ENCODE results near the gene GNB5. TPM values are rescaled to one million over a fixed set of nuclear protein-coding genes. Genes with fewer than 3 reads are reported as not detected.

The GNB5 gene
- total RNA-seq, 3 donors from 2014 or later, result 9.0 to 12.8 (median 10.0) TPM

GRCh38 chr15:52133510-52134220 is 57.5 kb downstream of the GNB5 start:
- DNase-seq, result no peak
- Mint-ChIP-seq H3K4me1 (ENCODE audit: low read depth) (peaks cover 20% of the 10 kb centered on the region), H3K9me3 (no peaks in the 10 kb centered on the region), H3K4me3 (no peak overlapping the region), H3K36me3 (ENCODE audit: insufficient read depth) (peaks cover 17% of the 10 kb centered on the region), H3K27me3 (ENCODE audit: low read depth) (no peaks in the 10 kb centered on the region)
- no peak for ATAC-seq

DNA sequence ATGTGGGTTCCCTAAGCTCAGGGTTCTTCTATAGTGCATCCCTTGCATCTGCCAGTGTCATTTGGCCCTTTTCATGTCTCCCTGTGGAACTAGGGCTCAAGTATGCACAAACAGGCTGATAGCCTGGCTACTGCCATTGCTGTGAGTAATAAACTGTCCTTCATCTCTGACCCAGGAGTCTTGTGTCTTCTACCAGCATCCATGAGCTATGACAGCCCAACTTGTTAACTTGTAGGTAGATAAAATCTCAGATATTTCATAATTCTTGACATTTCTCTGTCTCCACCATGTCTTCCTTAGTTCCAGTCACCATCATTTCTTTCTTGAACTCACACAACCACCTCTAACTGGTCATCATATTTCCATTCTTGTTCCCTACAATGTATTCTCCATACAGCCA is 59.1 kb downstream of the GNB5 start:
- Mint-ChIP-seq H3K9me3 (no peaks in the 10 kb centered on the region), H3K4me1 (ENCODE audit: low read depth) (peaks cover 16% of the 10 kb centered on the region), H3K4me3 (no peak overlapping the region), H3K27me3 (ENCODE audit: low read depth) (no peaks in the 10 kb centered on the region), H3K36me3 (ENCODE audit: insufficient read depth) (peaks cover 19% of the 10 kb centered on the region)
- DNase-seq (no peak), ATAC-seq (no peak)

DNA sequence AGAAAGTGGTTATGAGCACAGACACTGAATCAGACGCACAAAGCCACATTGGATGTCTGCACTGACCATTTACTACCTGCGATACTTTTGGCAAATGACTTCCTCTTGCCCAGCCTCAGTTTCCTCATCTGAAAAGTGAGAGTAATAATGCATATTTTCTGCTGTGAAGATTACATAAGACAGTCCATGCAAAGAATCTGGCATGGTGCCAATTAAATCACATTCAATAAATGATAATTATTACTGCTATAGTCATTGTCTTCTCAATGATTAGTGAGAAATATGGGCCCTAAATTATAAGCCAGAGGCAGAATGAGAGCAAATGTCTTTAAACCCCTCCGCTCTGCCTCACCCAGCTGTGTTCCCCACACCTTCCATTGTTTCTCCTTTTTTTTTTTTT is 62.6 kb downstream of the GNB5 start:
- H3K27me3 Mint-ChIP-seq (ENCODE audit: low read depth), result no peaks in the 10 kb centered on the region
- H3K9me3 Mint-ChIP-seq, result no peaks in the 10 kb centered on the region
- peaks cover 16% of the 10 kb centered on the region for H3K36me3 Mint-ChIP-seq (ENCODE audit: insufficient read depth)
- H3K4me3 Mint-ChIP-seq, result no peak overlapping the region
- DNase-seq (no peak), ATAC-seq (no peak)
- H3K4me1 Mint-ChIP-seq (ENCODE audit: low read depth), result no peaks in the 10 kb centered on the region

DNA sequence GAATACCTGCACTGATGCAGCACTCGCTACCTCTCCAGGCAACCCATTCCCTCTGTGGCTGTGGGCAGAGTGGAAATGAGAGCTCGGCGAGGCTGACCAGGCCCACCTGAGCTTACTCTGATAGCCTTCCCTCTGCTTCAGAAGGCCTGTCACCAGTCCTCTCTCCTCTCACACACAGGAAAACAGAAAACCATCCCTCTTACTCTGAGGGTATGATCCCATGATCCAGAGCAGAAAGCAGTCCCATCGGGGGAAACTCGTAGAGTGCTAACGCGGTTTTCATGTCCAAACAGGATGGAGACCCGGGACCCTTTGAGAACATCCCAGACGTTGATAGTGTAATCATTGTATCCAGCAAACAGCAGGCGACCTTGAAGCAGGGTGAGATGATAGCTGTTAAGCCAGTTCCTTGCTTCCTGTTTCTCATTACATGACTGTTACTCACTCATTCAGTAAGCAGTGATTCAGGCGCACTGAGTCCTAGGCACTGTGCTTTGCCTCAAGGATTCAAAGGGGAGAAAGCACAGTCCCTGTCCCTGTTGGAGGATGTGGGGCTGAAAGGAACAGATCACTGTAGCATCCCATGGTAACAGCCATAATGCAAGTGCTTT is 66.8 kb downstream of the GNB5 start:
- DNase-seq, result no peak
- H3K4me1 Mint-ChIP-seq (ENCODE audit: low read depth), result no peaks in the 10 kb centered on the region

DNA sequence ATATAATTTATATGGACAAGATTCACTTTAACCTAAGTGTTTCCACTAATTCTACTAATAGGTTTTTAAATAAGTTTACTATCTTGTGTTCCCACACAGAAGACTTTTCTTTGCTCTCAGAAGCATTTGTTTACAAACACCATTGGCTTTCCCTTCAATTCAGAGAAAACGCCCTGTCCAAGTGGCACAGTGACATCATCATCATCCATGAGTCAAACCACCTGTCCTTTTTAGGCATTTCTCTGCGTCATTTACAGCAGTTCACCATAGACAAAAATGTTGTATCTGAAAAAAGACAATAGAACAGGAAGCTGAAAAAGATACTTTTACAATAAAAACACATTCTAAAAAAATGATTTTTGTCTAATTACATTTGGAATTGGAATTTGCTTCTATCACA is 69.3 kb downstream of the GNB5 start:
- Mint-ChIP-seq H3K9me3 (no peaks in the 10 kb centered on the region), H3K27me3 (ENCODE audit: low read depth) (no peaks in the 10 kb centered on the region), H3K4me1 (ENCODE audit: low read depth) (no peaks in the 10 kb centered on the region), H3K4me3 (no peak overlapping the region), H3K36me3 (ENCODE audit: insufficient read depth) (peaks cover 12% of the 10 kb centered on the region)
- DNase-seq (no peak), ATAC-seq (no peak)

More for the DNA sequence above, 66.8 kb downstream of the GNB5 start:
- H3K4me3 Mint-ChIP-seq, result no peak overlapping the region
- peak in 1 of 2 donors; percentile 14 for ATAC-seq
- no peaks in the 10 kb centered on the region for H3K9me3 Mint-ChIP-seq
- peaks cover 14% of the 10 kb centered on the region for H3K36me3 Mint-ChIP-seq (ENCODE audit: insufficient read depth)
- H3K27me3 Mint-ChIP-seq (ENCODE audit: low read depth), result no peaks in the 10 kb centered on the region

GRCh38 chr15:52121006-52121405 is 70.2 kb downstream of the GNB5 start:
- H3K4me3 Mint-ChIP-seq, result no peak overlapping the region
- H3K4me1 Mint-ChIP-seq (ENCODE audit: low read depth), result peaks cover 5% of the 10 kb centered on the region
- no peaks in the 10 kb centered on the region for H3K27me3 Mint-ChIP-seq (ENCODE audit: low read depth)
- H3K36me3 Mint-ChIP-seq (ENCODE audit: insufficient read depth), result peaks cover 12% of the 10 kb centered on the region
- ATAC-seq, result no peak
- no peaks in the 10 kb centered on the region for H3K9me3 Mint-ChIP-seq
- DNase-seq, result no peak

- no peaks in the 10 kb centered on the region for H3K27me3 Mint-ChIP-seq (ENCODE audit: low read depth)
- no peaks in the 10 kb centered on the region for H3K9me3 Mint-ChIP-seq
- DNase-seq (no peak), ATAC-seq (no peak)
- H3K36me3 Mint-ChIP-seq (ENCODE audit: insufficient read depth), result peaks cover 12% of the 10 kb centered on the region
- no peak overlapping the region for H3K4me3 Mint-ChIP-seq
- H3K4me1 Mint-ChIP-seq (ENCODE audit: low read depth), result peaks cover 10% of the 10 kb centered on the region
These were observed 70.7 kb downstream of the GNB5 start for GRCh38 chr15:52120488-52120887.

DNA sequence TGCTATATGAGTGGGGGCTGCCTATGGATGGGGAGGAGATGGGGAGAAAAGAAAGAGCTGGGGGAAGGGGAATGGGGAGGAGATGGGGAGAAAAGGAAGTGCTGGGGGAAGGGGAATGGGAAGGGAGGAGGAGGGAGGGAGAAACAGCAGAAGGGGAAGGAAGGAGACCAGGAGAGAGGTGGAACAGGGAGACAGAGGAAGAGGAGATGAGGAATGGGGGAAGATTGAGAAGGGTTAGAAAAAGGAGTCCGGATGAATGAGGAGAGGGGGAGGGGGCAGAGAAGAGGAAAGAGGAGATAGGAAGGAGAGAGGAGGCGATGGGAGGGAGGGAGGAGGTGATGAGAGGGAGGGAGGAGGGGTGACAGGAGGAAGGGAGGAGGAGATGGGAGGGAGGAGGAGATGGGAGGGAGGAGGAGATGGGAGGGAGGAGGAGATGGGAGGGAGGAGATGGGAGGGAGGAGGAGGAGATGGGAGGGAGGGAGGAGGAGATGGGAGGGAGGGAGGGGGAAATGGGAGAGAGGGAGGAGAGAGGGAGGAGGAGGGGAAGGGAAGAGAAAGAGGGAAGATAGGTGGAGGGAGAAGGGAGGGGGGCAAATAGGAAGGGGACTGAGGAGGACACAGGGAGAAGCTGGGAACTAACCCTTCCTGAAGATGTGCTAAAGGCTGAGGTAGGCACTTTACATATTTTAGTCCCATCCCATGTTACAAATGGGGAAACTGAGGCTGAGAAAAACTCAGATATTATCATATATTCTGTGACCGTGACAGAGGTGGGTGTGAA is 72.0 kb downstream of the GNB5 start:
- ATAC-seq, result no peak
- Mint-ChIP-seq H3K4me3 (no peak overlapping the region), H3K36me3 (ENCODE audit: insufficient read depth) (peaks cover 7% of the 10 kb centered on the region)

DNA sequence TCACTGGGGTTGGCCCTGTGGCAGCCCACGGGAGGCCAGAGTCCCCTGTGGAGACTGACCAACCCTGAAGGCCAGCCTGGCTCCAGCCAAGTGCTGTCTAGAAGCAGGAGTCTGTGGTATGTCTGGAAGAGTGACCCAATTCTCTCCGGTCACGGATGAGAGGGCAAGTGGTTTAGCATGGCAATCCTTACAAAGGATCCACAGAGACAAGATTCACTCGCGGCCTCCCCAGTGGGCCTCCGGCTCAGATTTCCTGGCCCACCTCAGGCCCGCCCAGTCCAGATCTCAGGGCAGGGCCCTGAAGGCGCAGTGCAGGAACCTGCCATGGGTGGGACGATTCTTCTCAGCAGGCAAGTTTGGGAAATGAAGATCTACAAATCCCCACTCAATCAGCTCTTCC is 73.6 kb downstream of the GNB5 start:
- peaks cover 6% of the 10 kb centered on the region for H3K27me3 Mint-ChIP-seq (ENCODE audit: low read depth)
- H3K4me1 Mint-ChIP-seq (ENCODE audit: low read depth), result peaks cover 10% of the 10 kb centered on the region
- no peaks in the 10 kb centered on the region for H3K9me3 Mint-ChIP-seq
- no peak for DNase-seq
- peaks cover 4% of the 10 kb centered on the region for H3K36me3 Mint-ChIP-seq (ENCODE audit: insufficient read depth)
- no peak overlapping the region for H3K4me3 Mint-ChIP-seq
- no peak for ATAC-seq

More for the DNA sequence above, 72.0 kb downstream of the GNB5 start:
- Mint-ChIP-seq H3K9me3 (no peaks in the 10 kb centered on the region), H3K4me1 (ENCODE audit: low read depth) (peaks cover 10% of the 10 kb centered on the region), H3K27me3 (ENCODE audit: low read depth) (no peaks in the 10 kb centered on the region)
- no peak for DNase-seq

DNA sequence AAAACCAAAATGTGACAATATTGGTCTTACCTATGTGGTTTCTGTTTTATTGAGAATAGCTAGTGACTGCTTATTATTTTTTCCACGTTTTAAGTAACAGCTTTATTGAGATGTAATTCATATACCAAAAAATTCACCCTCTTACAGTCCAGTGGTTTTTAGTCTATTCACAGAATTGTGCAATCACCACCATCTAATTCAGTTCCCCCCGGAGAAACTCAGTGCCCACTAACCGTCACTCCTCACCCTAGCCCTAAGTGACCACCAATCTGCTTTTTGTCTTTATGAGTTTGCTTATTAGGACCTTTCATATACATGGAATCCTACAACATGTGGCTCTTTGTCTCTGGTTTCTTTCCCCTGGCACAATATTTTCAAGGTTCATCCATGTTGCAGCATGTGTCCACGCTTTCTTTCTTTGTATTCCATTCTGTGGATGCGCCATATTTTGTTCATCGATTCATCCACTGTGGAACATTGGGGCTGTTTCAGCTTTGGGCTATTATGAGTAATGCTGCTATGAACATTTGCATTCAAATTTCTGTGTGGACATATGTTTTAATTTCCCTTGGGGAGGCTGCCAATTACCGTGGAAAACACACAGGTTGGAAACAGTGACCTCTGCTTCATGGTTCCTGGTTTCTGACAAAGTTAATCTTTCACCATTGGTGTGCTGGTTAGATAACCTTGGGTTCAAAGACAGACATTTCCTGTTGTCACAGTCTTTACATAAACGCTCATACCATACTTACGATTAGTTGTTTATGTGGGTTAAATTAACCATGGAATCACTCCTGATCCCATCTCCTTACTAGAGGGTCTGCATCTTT is 75.4 kb downstream of the GNB5 start:
- Mint-ChIP-seq H3K9me3 (no peaks in the 10 kb centered on the region), H3K27me3 (ENCODE audit: low read depth) (peaks cover 11% of the 10 kb centered on the region), H3K36me3 (ENCODE audit: insufficient read depth) (no peaks in the 10 kb centered on the region), H3K4me3 (no peak overlapping the region), H3K4me1 (ENCODE audit: low read depth) (peaks cover 12% of the 10 kb centered on the region)
- no peak for ATAC-seq
- no peak for DNase-seq

DNA sequence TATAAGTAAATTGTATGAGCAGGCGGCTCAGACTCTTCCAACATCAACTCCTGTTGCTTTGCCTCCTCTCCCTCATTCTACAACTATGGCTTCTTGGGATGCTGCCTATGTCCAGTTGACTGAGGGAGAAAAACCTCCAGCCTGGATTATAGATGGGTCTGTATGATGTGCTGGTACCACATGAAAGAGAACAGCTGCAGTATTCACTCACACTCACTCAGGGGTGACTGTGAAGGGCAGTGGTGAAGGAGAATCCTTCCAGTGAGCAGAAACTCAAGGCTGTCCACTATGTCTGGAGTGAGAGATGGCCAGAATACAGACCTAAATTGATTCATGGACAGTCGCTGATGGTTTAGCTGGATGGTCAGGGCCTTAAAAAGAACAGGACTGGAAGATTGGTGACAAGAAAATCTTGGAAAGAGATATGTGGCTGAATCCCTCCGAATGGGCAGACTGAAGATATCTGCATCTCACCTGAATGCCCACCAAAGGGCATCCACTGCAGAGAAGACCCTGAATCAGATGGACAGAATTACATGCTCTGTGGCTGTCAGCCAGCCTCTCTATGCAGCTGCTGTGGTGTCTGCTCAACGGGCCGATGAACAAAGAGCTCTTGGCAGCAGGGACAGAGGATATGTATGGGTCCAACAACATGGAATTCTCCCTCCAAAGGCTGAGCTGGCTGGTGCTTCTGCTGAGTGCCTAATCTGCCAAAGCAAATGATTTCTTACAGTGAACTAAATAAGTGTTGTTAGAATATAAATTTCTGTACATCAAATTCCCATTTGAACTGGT is 76.7 kb downstream of the GNB5 start:
- ATAC-seq (no peak), DNase-seq (no peak)
- no peak overlapping the region for H3K4me3 Mint-ChIP-seq
- peaks cover 13% of the 10 kb centered on the region for H3K27me3 Mint-ChIP-seq (ENCODE audit: low read depth)
- peaks cover 12% of the 10 kb centered on the region for H3K4me1 Mint-ChIP-seq (ENCODE audit: low read depth)
- no peaks in the 10 kb centered on the region for H3K9me3 Mint-ChIP-seq
- H3K36me3 Mint-ChIP-seq (ENCODE audit: insufficient read depth), result no peaks in the 10 kb centered on the region

- no peak overlapping the region for H3K4me3 Mint-ChIP-seq
These were observed 77.5 kb downstream of the GNB5 start for GRCh38 chr15:52113708-52114107.

GRCh38 chr15:52113235-52113634 is 78.0 kb downstream of the GNB5 start:
- peak overlapping the region; percentile 57 for H3K4me3 Mint-ChIP-seq
- no peak for ATAC-seq
- H3K36me3 Mint-ChIP-seq (ENCODE audit: insufficient read depth), result no peaks in the 10 kb centered on the region
- peaks cover 13% of the 10 kb centered on the region for H3K27me3 Mint-ChIP-seq (ENCODE audit: low read depth)
- peaks cover 12% of the 10 kb centered on the region for H3K4me1 Mint-ChIP-seq (ENCODE audit: low read depth)
- no peaks in the 10 kb centered on the region for H3K9me3 Mint-ChIP-seq
- no peak for DNase-seq

More at GRCh38 chr15:52113708-52114107, 77.5 kb downstream of the GNB5 start:
- Mint-ChIP-seq H3K9me3 (no peaks in the 10 kb centered on the region), H3K36me3 (ENCODE audit: insufficient read depth) (no peaks in the 10 kb centered on the region), H3K4me1 (ENCODE audit: low read depth) (peaks cover 12% of the 10 kb centered on the region), H3K27me3 (ENCODE audit: low read depth) (peaks cover 13% of the 10 kb centered on the region)
- ATAC-seq, result no peak
- DNase-seq, result no peak

All from activated T-cell treated with anti-CD3 and anti-CD28 coated beads, Interleukin-2, amount 50 U/mL, for 4 hours (primary cell).